DOHH2 (cell line): ENCODE measurements around the gene ACADSB.

Experiments used
- CTCF ChIP-seq: fragments of 200-600 bp; sonication (generic); IDR thresholded peaks from one replicate; pipeline ENCODE4 v1.5.1; 2014; ENCODE audit warnings: antibody characterized with exemption, mild to moderate bottlenecking, low read depth, low read length; ENCODE audit not compliant: poor library complexity, severe bottlenecking
- EZH2phosphoT487 ChIP-seq: fragments of 200-600 bp; sonication (generic); IDR thresholded peaks from 2 replicates; pipeline ENCODE4 v1.6.1; 2017; ENCODE audit warnings: borderline replicate concordance, mild to moderate bottlenecking, antibody characterized with exemption, low read length, moderate library complexity, mixed read lengths

GRCh38 chr10:123018531-123018930 is 9.7 kb downstream of the ACADSB start:
- TF ChIP-seq CTCF (no peak), EZH2phosphoT487 (no peak)
